HG03342 (cell line): ENCODE data around the gene TMEM235.
"Not testable (repeated sequence)": the region's sequence is repeated elsewhere in the genome, so short reads cannot be mapped to it uniquely, and the experiment has no call there.

Experiments used
- ATAC-seq: cut with Tn5 transposase; IDR thresholded peaks from one replicate; pipeline ENCODE4 v1.9.1; 2021; ENCODE audit warnings: mild to moderate bottlenecking, moderate library complexity; ENCODE audit not compliant: unreplicated experiment

The TMEM235 gene

GRCh38 chr17:78214706-78215061 lies 16.7 kb upstream of the TMEM235 start:
- ATAC-seq = no peak

GRCh38 chr17:78219396-78220150 lies 11.9 kb upstream of the TMEM235 start:
- no peak for ATAC-seq

GRCh38 chr17:78223061-78223460 lies 8.4 kb upstream of the TMEM235 start:
- no peak for ATAC-seq

GRCh38 chr17:78223765-78224164 lies 7.7 kb upstream of the TMEM235 start:
- no peak for ATAC-seq

- ATAC-seq = no peak
These were observed 7.0 kb upstream of the TMEM235 start for GRCh38 chr17:78224231-78225087.

GRCh38 chr17:78225088-78225865 lies 6.2 kb upstream of the TMEM235 start:
- ATAC-seq = no peak

- no peak for ATAC-seq
These were observed 5.2 kb upstream of the TMEM235 start for GRCh38 chr17:78226055-78226758.

GRCh38 chr17:78226759-78227454 lies 4.5 kb upstream of the TMEM235 start:
- no peak for ATAC-seq

- ATAC-seq = no peak
These were observed 3.9 kb upstream of the TMEM235 start for GRCh38 chr17:78227455-78227916.

- no peak for ATAC-seq
These were observed 3.3 kb upstream of the TMEM235 start for GRCh38 chr17:78228176-78228575.

GRCh38 chr17:78230252-78230962 lies 1.0 kb upstream of the TMEM235 start:
- no peak for ATAC-seq

GRCh38 chr17:78231991-78232858 lies 794 bp downstream of the TMEM235 start:
- no peak for ATAC-seq

GRCh38 chr17:78232859-78233173 lies 1.4 kb downstream of the TMEM235 start:
- ATAC-seq = no peak

- ATAC-seq = no peak
These were observed 2.2 kb downstream of the TMEM235 start for GRCh38 chr17:78233678-78234077.

- no peak for ATAC-seq
These were observed 2.9 kb downstream of the TMEM235 start for GRCh38 chr17:78234261-78234865.

- not testable (repeated sequence) for ATAC-seq
These were observed 3.6 kb downstream of the TMEM235 start for GRCh38 chr17:78235022-78235421.

- ATAC-seq = no peak
These were observed 4.5 kb downstream of the TMEM235 start for GRCh38 chr17:78235885-78236284.
